BJ (cell line): ENCODE measurements around the gene HLX. TPM values are rescaled to one million over a fixed set of nuclear protein-coding genes. Genes with fewer than 3 reads are reported as not detected.

Experiments used
- CTCF ChIA-PET: fragments of 350-600 bp; formaldehyde crosslinking; extraction: SDS; loops from one replicate; lab custom pipeline; 2021; ENCODE audit warnings: antibody characterized with exemption, inconsistent platforms; lab: Yijun Ruan, JAX
- POLR2A ChIA-PET: fragments of 300-600 bp; sonication (Branson Sonifier 250); formaldehyde crosslinking; extraction: SDS; loops from one replicate; lab custom pipeline; 2021; ENCODE audit warnings: antibody characterized with exemption; lab: Charles Lee
- DNase-seq: peaks from one replicate; pipeline ENCODE4 v3.0.0-alpha.2; 2011; ENCODE audit warnings: low read depth
- H3K27me3 ChIP-seq: 2 replicates; pipeline ENCODE4 v1.6.0; 2011; ENCODE audit warnings: low read length; ENCODE audit not compliant: control insufficient read depth, insufficient read depth
- H3K36me3 ChIP-seq: 2 replicates; pipeline ENCODE4 v1.5.1; 2011; ENCODE audit warnings: low read length; ENCODE audit not compliant: control insufficient read depth, insufficient read depth
- H3K4me3 ChIP-seq: 2 replicates; pipeline ENCODE4 v1.5.1; 2011; ENCODE audit warnings: low read depth, mild to moderate bottlenecking, control low read depth, low read length
- CTCF ChIP-seq: IDR thresholded peaks from 2 replicates; pipeline ENCODE4 v1.5.1; 2011; ENCODE audit warnings: low read depth, mild to moderate bottlenecking, control low read depth, inconsistent platforms, low read length, moderate library complexity; ENCODE audit not compliant: insufficient read depth
- polyA minus RNA-seq: library from RNA; depleted of rRNA, polyadenylated mRNA; stranded (reverse); fragments of >200 nt; gene quantifications from 2 replicates; pipeline ENCODE4 v1.2.3, GENCODE V29; 2011; rRNA and poly(A)+ RNA removed
- polyA plus RNA-seq: library from polyadenylated mRNA; depleted of rRNA; stranded (reverse); fragments of >200 nt; gene quantifications from 2 replicates; pipeline ENCODE4 v1.2.3, GENCODE V29; 2011; rRNA removed

The HLX gene
- polyA plus RNA-seq (3.3 and 4.2 TPM in 2 replicates), polyA minus RNA-seq (1.9 and 3.6 TPM in 2 replicates)

DNA sequence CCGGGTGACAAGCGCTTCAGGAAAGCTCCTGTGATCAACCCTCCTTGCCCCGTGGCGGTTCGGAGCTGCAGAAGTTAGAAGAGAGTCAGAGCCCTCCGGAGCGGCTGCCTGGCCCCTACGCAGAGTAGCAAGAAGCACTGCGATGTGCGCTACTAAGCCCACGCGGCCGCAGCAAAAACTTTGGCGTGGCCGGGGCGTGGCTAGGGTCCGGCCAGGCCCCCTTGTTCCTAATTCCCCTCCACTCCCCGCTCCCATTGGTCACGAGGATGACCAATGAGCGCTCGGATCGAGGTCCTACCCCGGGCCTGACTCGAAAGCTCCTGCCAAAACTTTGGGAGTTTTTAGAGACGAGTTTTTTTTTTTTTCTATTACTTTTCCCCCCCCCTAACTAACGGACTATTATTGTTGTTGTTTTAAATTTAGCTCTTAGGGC is at the start of gene HLX:
HLX (plus strand) TSS at position 368 of the 433 bp plus-strand sequence. CDS start 415 bp downstream, outside the sequence.
- CTCF ChIA-PET, result interaction anchor here (1.0 to 1.5 kb wide), 5 partner anchors 218 to 557 kb away, joined by 3 to 8 read pairs (median 4); no protein-coding TSS in a partner anchor
- TF ChIP-seq CTCF, result no peak
- peak within 1 kb of the TSS; percentile 91 for H3K4me3 ChIP-seq
- POLR2A ChIA-PET, result interaction anchor here (0.5 to 1.0 kb wide), 4 partner anchors 155 to 786 kb away, joined by 3 to 4 read pairs (median 4); no protein-coding TSS in a partner anchor
- no peaks in the 10 kb centered on the region for H3K27me3 ChIP-seq
- DNase-seq, result peak; percentile 48
- H3K36me3 ChIP-seq, result peaks cover 7% of the 10 kb centered on the region

GRCh38 chr1:220833436-220833835 is 45.8 kb upstream of the HLX start:
- TF ChIP-seq CTCF, result no peak
- CTCF ChIA-PET, result no interaction called here
- no peak for DNase-seq
- no peaks in the 10 kb centered on the region for H3K36me3 ChIP-seq
- POLR2A ChIA-PET, result no interaction called here
- H3K27me3 ChIP-seq, result peaks cover 2% of the 10 kb centered on the region; the same call in 1 of the 2 replicates
- H3K4me3 ChIP-seq, result no peak overlapping the region

DNA sequence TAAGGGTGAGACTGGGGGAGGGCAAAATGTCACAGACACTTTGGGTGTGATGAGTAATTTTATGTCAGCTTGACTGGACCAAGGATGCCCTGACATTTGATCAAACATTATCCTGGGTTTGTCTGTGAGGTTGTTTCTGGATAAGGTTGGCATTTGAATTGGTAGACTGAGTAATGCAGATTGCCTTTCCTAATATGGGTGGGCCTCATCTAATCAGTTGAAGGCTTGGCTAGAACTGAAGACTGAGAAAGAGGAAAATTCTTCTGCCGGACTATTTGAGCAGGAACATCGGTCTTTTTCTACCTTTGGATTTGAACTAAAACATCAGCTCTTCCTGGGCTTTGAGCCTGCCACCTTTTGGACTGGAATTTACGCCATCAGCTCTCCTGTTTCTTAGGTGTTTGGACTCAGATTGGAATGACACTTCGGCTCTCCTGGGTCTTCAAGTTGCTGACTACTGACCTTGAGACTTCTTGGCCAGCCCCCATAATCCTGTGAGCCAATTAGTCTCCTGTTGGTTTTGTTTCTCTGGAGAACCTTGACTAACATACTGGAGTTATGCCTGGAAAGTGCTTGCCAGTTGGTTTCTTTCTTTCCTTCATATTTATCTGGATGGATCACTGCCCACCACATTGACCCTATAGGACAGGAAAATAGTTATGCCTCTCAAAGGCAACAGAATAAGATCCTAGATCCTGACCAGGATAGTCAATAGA is 44.9 kb upstream of the HLX start:
- TF ChIP-seq CTCF, result no peak
- ChIA-PET CTCF (interaction anchor here (0.9 kb wide), 1 partner anchor 366 kb away, joined by 3 read pairs; no protein-coding TSS in a partner anchor), POLR2A (no interaction called here)
- H3K27me3 ChIP-seq, result peaks cover 2% of the 10 kb centered on the region; the same call in 1 of the 2 replicates
- H3K36me3 ChIP-seq, result no peaks in the 10 kb centered on the region
- H3K4me3 ChIP-seq, result no peak overlapping the region
- DNase-seq, result no peak

- CTCF ChIA-PET, result no interaction called here
- Histone ChIP-seq H3K4me3 (no peak overlapping the region), H3K27me3 (no peaks in the 10 kb centered on the region), H3K36me3 (no peaks in the 10 kb centered on the region)
- POLR2A ChIA-PET, result no interaction called here
- DNase-seq, result no peak
- TF ChIP-seq CTCF, result no peak
Measured at GRCh38 chr1:220838578-220838977, 40.7 kb upstream of the HLX start.

DNA sequence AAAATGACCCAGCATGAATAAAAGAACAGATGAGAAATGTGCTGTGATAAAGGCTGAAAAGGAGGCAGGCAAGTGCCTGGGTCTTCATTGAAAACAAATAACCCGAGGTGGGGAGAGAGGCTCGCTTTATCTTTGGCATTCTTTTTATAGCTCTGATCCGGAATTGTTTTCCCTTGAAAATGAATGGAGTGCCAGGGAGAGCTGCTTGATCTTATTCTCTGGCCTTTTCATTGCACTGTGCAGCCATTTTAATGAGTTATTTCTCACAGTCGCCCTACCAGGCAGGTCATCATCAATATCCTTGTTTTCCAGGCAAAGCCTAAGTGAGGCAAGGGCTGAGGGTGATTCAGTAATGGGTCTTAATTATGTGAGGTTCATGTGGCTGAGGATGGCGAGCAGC is 39.8 kb upstream of the HLX start:
- POLR2A ChIA-PET, result no interaction called here
- TF ChIP-seq CTCF, result no peak

More for the DNA sequence above, 39.8 kb upstream of the HLX start:
- no peak for DNase-seq
- no peak overlapping the region for H3K4me3 ChIP-seq
- no peaks in the 10 kb centered on the region for H3K36me3 ChIP-seq
- CTCF ChIA-PET, result no interaction called here
- H3K27me3 ChIP-seq, result no peaks in the 10 kb centered on the region
